GM21360 (cell line): ENCODE data around the gene MGAT3.

Experiments used
- ATAC-seq: cut with Tn5 transposase; IDR thresholded peaks from one replicate; pipeline ENCODE4 v1.9.1; 2021; ENCODE audit warnings: mild to moderate bottlenecking, moderate library complexity; ENCODE audit not compliant: unreplicated experiment

Gene MGAT3

GRCh38 chr22:39526736-39527171 lies 69.9 kb downstream of the MGAT3 start:
- no peak for ATAC-seq

GRCh38 chr22:39527481-39527961 lies 70.7 kb downstream of the MGAT3 start:
- no peak for ATAC-seq

- ATAC-seq, result no peak
Measured at GRCh38 chr22:39528080-39528661, 71.4 kb downstream of the MGAT3 start.

- no peak for ATAC-seq
Measured at GRCh38 chr22:39528681-39529486, 72.1 kb downstream of the MGAT3 start.

GRCh38 chr22:39529487-39529851 lies 72.7 kb downstream of the MGAT3 start:
- no peak for ATAC-seq

GRCh38 chr22:39530116-39530515 lies 73.3 kb downstream of the MGAT3 start:
- no peak for ATAC-seq

GRCh38 chr22:39530692-39531331 lies 74.0 kb downstream of the MGAT3 start:
- ATAC-seq, result no peak

- peak; percentile 59 for ATAC-seq
Measured at GRCh38 chr22:39532215-39533073, 75.6 kb downstream of the MGAT3 start, which contains the start of gene RPS19BP1. TSS of gene RPS19BP1 (minus strand) at chr22:39532748. CDS start at chr22:39532738, 10 bp downstream.

GRCh38 chr22:39534092-39534506 lies 77.3 kb downstream of the MGAT3 start:
- no peak for ATAC-seq

- ATAC-seq, result no peak
Measured at GRCh38 chr22:39534591-39535356, 78.0 kb downstream of the MGAT3 start.

GRCh38 chr22:39535357-39535725 lies 78.5 kb downstream of the MGAT3 start:
- no peak for ATAC-seq

GRCh38 chr22:39535831-39536449 lies 79.1 kb downstream of the MGAT3 start:
- no peak for ATAC-seq

GRCh38 chr22:39536711-39537110 lies 79.9 kb downstream of the MGAT3 start:
- no peak for ATAC-seq

GRCh38 chr22:39537975-39538374 lies 81.2 kb downstream of the MGAT3 start:
- ATAC-seq, result no peak
